ENCODE results near the gene XKRX.

The XKRX gene

GRCh38 chrX:100931218-100931924 is 2.7 kb upstream of the XKRX start:
- Histone ChIP-seq H3K27me3 (ENCODE audit: low read depth) (no peaks in the 10 kb centered on the region), H3K4me3 (no peak overlapping the region), H3K4me1 (0 out of 2 replicates have a peak, but pooled peaks cover 4% of the 10 kb centered on the region), H3K36me3 (replicated peaks) (no peaks in the 10 kb centered on the region), H3K9me3 (no peaks in the 10 kb centered on the region; the same call in 1 of the 2 replicates)
- in situ Hi-C loops (cut with MboI; ENCODE audit: low sequenced_read_pairs), result no loop called here
- DNase-seq (ENCODE audit: low spot score in 2 of 2), result no peak

- Histone ChIP-seq H3K27me3 (ENCODE audit: low read depth) (no peaks in the 10 kb centered on the region), H3K9me3 (no peaks in the 10 kb centered on the region), H3K4me3 (no peak overlapping the region), H3K36me3 (replicated peaks) (no peaks in the 10 kb centered on the region), H3K4me1 (0 out of 2 replicates have a peak, but pooled peaks cover 4% of the 10 kb centered on the region)
- no peak for DNase-seq (ENCODE audit: low spot score in 2 of 2)
- in situ Hi-C loops (cut with MboI; ENCODE audit: low sequenced_read_pairs), result no loop called here
These were observed 2.3 kb downstream of the XKRX start for GRCh38 chrX:100926453-100926852.

GRCh38 chrX:100924375-100924774 is 4.3 kb downstream of the XKRX start:
- in situ Hi-C loops (cut with MboI; ENCODE audit: low sequenced_read_pairs), result no loop called here
- H3K27me3 ChIP-seq (ENCODE audit: low read depth), result peaks cover 4% of the 10 kb centered on the region; the same call in 1 of the 2 replicates

GRCh38 chrX:100915562-100915961 is 13.2 kb downstream of the XKRX start:
- Histone ChIP-seq H3K4me1 (no peaks in the 10 kb centered on the region), H3K4me3 (no peak overlapping the region), H3K27me3 (ENCODE audit: low read depth) (peaks cover 8% of the 10 kb centered on the region; the same call in 1 of the 2 replicates), H3K36me3 (replicated peaks) (no peaks in the 10 kb centered on the region), H3K9me3 (no peaks in the 10 kb centered on the region)
- in situ Hi-C loops (cut with MboI; ENCODE audit: low sequenced_read_pairs), result no loop called here
- DNase-seq (ENCODE audit: low spot score in 2 of 2), result no peak

More at GRCh38 chrX:100924375-100924774, 4.3 kb downstream of the XKRX start:
- Histone ChIP-seq H3K4me1 (no peaks in the 10 kb centered on the region), H3K36me3 (replicated peaks) (no peaks in the 10 kb centered on the region), H3K4me3 (no peak overlapping the region), H3K9me3 (no peaks in the 10 kb centered on the region)
- no peak for DNase-seq (ENCODE audit: low spot score in 2 of 2)

GRCh38 chrX:100913111-100913510 is 15.6 kb downstream of the XKRX start:
- in situ Hi-C loops (cut with MboI; ENCODE audit: low sequenced_read_pairs), result no loop called here
- Histone ChIP-seq H3K4me3 (no peak overlapping the region), H3K36me3 (replicated peaks) (no peaks in the 10 kb centered on the region), H3K4me1 (no peaks in the 10 kb centered on the region), H3K9me3 (no peaks in the 10 kb centered on the region), H3K27me3 (ENCODE audit: low read depth) (no peaks in the 10 kb centered on the region; the same call in 1 of the 2 replicates)
- no peak for DNase-seq (ENCODE audit: low spot score in 2 of 2)

- Histone ChIP-seq H3K4me3 (no peak overlapping the region), H3K4me1 (no peaks in the 10 kb centered on the region), H3K36me3 (replicated peaks) (no peaks in the 10 kb centered on the region), H3K9me3 (no peaks in the 10 kb centered on the region), H3K27me3 (ENCODE audit: low read depth) (no peaks in the 10 kb centered on the region)
- no peak for DNase-seq (ENCODE audit: low spot score in 2 of 2)
- in situ Hi-C loops (cut with MboI; ENCODE audit: low sequenced_read_pairs), result no loop called here
These were observed 17.0 kb downstream of the XKRX start for GRCh38 chrX:100911731-100912130.

GRCh38 chrX:100905620-100906019 is 23.1 kb downstream of the XKRX start:
- H3K9me3 ChIP-seq, result no peaks in the 10 kb centered on the region
- in situ Hi-C loops (cut with MboI; ENCODE audit: low sequenced_read_pairs), result no loop called here
- no peaks in the 10 kb centered on the region for H3K27me3 ChIP-seq (ENCODE audit: low read depth)
- DNase-seq (ENCODE audit: low spot score in 2 of 2), result no peak
- H3K36me3 ChIP-seq (replicated peaks), result no peaks in the 10 kb centered on the region
- H3K4me3 ChIP-seq, result no peak overlapping the region
- H3K4me1 ChIP-seq, result no peaks in the 10 kb centered on the region

GRCh38 chrX:100904433-100904832 is 24.3 kb downstream of the XKRX start:
- in situ Hi-C loops (cut with MboI; ENCODE audit: low sequenced_read_pairs), result no loop called here
- H3K9me3 ChIP-seq, result no peaks in the 10 kb centered on the region
- no peaks in the 10 kb centered on the region for H3K36me3 ChIP-seq (replicated peaks)
- H3K4me1 ChIP-seq, result no peaks in the 10 kb centered on the region
- DNase-seq (ENCODE audit: low spot score in 2 of 2), result no peak
- no peak overlapping the region for H3K4me3 ChIP-seq
- no peaks in the 10 kb centered on the region for H3K27me3 ChIP-seq (ENCODE audit: low read depth)

- Histone ChIP-seq H3K4me1 (no peaks in the 10 kb centered on the region), H3K9me3 (no peaks in the 10 kb centered on the region), H3K36me3 (replicated peaks) (no peaks in the 10 kb centered on the region), H3K27me3 (ENCODE audit: low read depth) (peaks cover 3% of the 10 kb centered on the region; the same call in 1 of the 2 replicates), H3K4me3 (no peak overlapping the region)
- peak; percentile 14 to 49 for DNase-seq (ENCODE audit: low spot score in 2 of 2)
- in situ Hi-C loops (cut with MboI; ENCODE audit: low sequenced_read_pairs), result no loop called here
These were observed 33.2 kb downstream of the XKRX start for GRCh38 chrX:100895365-100896075.

- H3K4me1 ChIP-seq, result no peaks in the 10 kb centered on the region
- no peaks in the 10 kb centered on the region for H3K36me3 ChIP-seq (replicated peaks)
- no peaks in the 10 kb centered on the region for H3K27me3 ChIP-seq (ENCODE audit: low read depth)
- in situ Hi-C loops (cut with MboI; ENCODE audit: low sequenced_read_pairs), result no loop called here
- no peaks in the 10 kb centered on the region for H3K9me3 ChIP-seq
- no peak overlapping the region for H3K4me3 ChIP-seq
- DNase-seq (ENCODE audit: low spot score in 2 of 2), result no peak
These were observed 45.1 kb downstream of the XKRX start for GRCh38 chrX:100883654-100884053.

- H3K9me3 ChIP-seq, result no peaks in the 10 kb centered on the region
- H3K4me1 ChIP-seq, result no peaks in the 10 kb centered on the region
- no peak for DNase-seq (ENCODE audit: low spot score in 2 of 2)
- no peaks in the 10 kb centered on the region for H3K36me3 ChIP-seq (replicated peaks)
- no peaks in the 10 kb centered on the region; the same call in 1 of the 2 replicates for H3K27me3 ChIP-seq (ENCODE audit: low read depth)
- H3K4me3 ChIP-seq, result no peak overlapping the region
- in situ Hi-C loops (cut with MboI; ENCODE audit: low sequenced_read_pairs), result no loop called here
These were observed 48.3 kb downstream of the XKRX start for GRCh38 chrX:100880368-100880767.

GRCh38 chrX:100874325-100874724 is 54.4 kb downstream of the XKRX start, which contains the start of gene NOX1:
TSS of gene NOX1 (minus strand) at chrX:100874359. CDS start at chrX:100874139, 220 bp downstream.
- Histone ChIP-seq H3K36me3 (replicated peaks) (no peaks in the 10 kb centered on the region), H3K4me3 (no peak within 1 kb of the TSS), H3K27me3 (ENCODE audit: low read depth) (peaks cover 9% of the 10 kb centered on the region), H3K4me1 (no peaks in the 10 kb centered on the region), H3K9me3 (no peaks in the 10 kb centered on the region)
- in situ Hi-C loops (cut with MboI; ENCODE audit: low sequenced_read_pairs), result no loop called here
- DNase-seq (ENCODE audit: low spot score in 2 of 2), result no peak

- H3K4me3 ChIP-seq, result no peak overlapping the region
- no peak for DNase-seq (ENCODE audit: low spot score in 2 of 2)
- no peaks in the 10 kb centered on the region for H3K36me3 ChIP-seq (replicated peaks)
- in situ Hi-C loops (cut with MboI; ENCODE audit: low sequenced_read_pairs), result no loop called here
- H3K9me3 ChIP-seq, result no peaks in the 10 kb centered on the region
- H3K4me1 ChIP-seq, result no peaks in the 10 kb centered on the region
- H3K27me3 ChIP-seq (ENCODE audit: low read depth), result peaks cover 9% of the 10 kb centered on the region
These were observed 56.8 kb downstream of the XKRX start for GRCh38 chrX:100871594-100872560.
